DND-41 (cell line): ENCODE results near the gene LGR6.

Source experiments
- EZH2 ChIP-seq: IDR thresholded peaks from 3 replicates; pipeline ENCODE4 v1.6.1; 2012; ENCODE audit warnings: borderline replicate concordance, low read depth, mild to moderate bottlenecking, moderate library complexity, low read length, inconsistent platforms; ENCODE audit not compliant: severe bottlenecking
- TF ChIP-seq, protein P1 (sequence below): IDR thresholded peaks from 2 replicates; pipeline ENCODE4 v1.5.1; 2012; ENCODE audit warnings: borderline replicate concordance, low read length, moderate library complexity, mild to moderate bottlenecking; ENCODE audit not compliant: poor library complexity, severe bottlenecking; ENCODE audit errors: extremely low read depth

GRCh38 chr1:202215472-202216130, 22.0 kb downstream of the LGR6 start:
- TF ChIP-seq EZH2 = no peak
- TF ChIP-seq, protein P1, sequence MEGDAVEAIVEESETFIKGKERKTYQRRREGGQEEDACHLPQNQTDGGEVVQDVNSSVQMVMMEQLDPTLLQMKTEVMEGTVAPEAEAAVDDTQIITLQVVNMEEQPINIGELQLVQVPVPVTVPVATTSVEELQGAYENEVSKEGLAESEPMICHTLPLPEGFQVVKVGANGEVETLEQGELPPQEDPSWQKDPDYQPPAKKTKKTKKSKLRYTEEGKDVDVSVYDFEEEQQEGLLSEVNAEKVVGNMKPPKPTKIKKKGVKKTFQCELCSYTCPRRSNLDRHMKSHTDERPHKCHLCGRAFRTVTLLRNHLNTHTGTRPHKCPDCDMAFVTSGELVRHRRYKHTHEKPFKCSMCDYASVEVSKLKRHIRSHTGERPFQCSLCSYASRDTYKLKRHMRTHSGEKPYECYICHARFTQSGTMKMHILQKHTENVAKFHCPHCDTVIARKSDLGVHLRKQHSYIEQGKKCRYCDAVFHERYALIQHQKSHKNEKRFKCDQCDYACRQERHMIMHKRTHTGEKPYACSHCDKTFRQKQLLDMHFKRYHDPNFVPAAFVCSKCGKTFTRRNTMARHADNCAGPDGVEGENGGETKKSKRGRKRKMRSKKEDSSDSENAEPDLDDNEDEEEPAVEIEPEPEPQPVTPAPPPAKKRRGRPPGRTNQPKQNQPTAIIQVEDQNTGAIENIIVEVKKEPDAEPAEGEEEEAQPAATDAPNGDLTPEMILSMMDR = no peak
